Muscle layer of duodenum (tissue), 2 donors: ENCODE results near the gene CGB2.
"Not testable (repeated sequence)": the region's sequence is repeated elsewhere in the genome, so short reads cannot be mapped to it uniquely, and the experiment has no call there.

Source experiments
- H3K27ac ChIP-seq: one replicate; pipeline ENCODE4 v1.7.0; 2013; ENCODE audit warnings: mild to moderate bottlenecking, low read length
- H3K27me3 ChIP-seq: one replicate; pipeline ENCODE4 v1.7.0; 2013; ENCODE audit warnings: low read depth, mild to moderate bottlenecking, control low read depth, low read length
- H3K36me3 ChIP-seq, 2 donors: one replicate each; pipeline ENCODE4 v1.7.0; 2013; ENCODE audit warnings: low read length in 2 of 2, control low read depth in 1 of 2, mild to moderate bottlenecking in 1 of 2; ENCODE audit not compliant: insufficient read depth in 2 of 2, control insufficient read depth in 1 of 2
- H3K4me1 ChIP-seq, 2 donors: one replicate each; pipeline ENCODE4 v1.7.0; 2013; ENCODE audit warnings: low read length in 2 of 2, mild to moderate bottlenecking in 2 of 2, control low read depth in 1 of 2, moderate library complexity in 1 of 2; ENCODE audit not compliant: insufficient read depth in 2 of 2, control insufficient read depth in 1 of 2
- H3K4me3 ChIP-seq, 2 donors: one replicate each; pipeline ENCODE4 v1.7.0; 2013; ENCODE audit warnings: low read length in 2 of 2, low read depth in 1 of 2, mild to moderate bottlenecking in 1 of 2
- H3K9me3 ChIP-seq, 2 donors: one replicate each; pipeline ENCODE4 v1.7.0; 2013; ENCODE audit warnings: low read length in 2 of 2, control low read depth in 1 of 2, mild to moderate bottlenecking in 1 of 2; ENCODE audit not compliant: control insufficient read depth in 1 of 2
- donor health status: healthy.

The CGB2 gene

DNA sequence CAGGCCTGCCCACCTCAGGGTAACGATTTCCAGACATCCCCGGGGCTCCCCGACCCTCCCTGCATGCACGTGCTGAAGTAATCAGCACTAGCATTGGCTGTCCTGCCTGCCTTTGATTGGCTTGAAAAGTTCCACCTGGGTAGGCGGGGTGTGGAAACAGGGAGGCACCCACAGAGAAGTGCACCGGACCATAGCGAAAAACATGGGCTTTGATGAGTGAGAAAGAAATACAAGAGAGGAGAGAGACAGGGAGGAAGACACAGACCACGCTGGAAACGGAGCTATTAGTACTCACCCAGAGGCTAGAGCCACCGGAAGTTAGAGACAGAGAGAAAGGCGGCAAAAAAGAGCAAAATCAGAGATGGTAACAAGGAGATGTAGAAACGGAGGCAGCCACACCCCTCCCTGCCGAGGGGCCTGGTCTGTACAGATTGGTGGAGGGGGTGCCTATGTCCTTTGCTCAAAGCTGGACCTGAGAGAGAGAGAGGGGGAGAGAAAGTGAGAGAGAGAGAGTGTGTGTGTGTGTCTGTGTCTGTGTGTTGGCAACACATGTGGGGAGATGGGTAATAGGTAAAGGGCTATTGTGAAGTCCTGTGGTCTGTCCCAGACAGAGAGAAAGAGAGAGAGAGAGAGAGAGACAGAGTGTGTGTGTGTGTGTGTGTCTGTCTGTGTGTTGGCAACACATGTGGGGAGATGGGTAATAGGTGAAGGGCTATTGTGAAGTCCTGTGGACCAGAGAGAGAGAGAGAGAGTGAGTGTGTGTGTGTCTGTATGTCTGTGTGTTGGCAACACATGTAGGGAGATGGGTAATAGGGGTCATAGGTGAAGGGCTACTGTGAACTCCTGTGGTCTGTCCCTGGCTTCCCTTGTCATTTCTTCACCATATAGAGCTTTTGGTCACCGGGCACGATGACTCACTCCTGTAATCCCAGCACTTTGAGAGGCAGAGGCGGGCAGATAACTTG lies 10.5 kb upstream of the CGB2 start:
- Histone ChIP-seq H3K36me3 (peaks cover 0 to 2% of the 10 kb centered on the region in 2 donors), H3K27ac (no peak overlapping the region), H3K9me3 (no peaks in the 10 kb centered on the region), H3K4me3 (no peak overlapping the region), H3K27me3 (peaks cover 8% of the 10 kb centered on the region), H3K4me1 (peaks cover 0 to 22% of the 10 kb centered on the region in 2 donors)

DNA sequence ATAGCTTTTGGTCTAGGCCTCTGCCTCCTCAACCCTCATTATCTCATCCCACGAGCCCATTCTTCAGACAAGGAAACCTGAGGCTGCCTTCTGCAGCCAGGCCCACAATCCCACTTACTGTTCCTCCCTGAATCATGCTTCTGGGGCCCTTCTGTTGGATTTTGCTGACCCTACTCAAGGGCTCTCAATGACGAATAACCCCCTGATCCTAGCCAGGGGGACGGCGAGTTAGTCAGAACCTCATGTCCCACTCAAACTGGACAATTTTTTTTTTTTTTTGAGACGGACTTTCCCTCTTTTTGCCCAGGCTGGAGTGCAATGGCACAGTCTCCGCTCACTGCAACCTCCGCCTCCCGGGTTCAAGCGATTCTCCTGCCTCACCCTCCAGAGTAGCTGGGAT lies 9.6 kb upstream of the CGB2 start:
- peaks cover 0 to 22% of the 10 kb centered on the region in 2 donors for H3K4me1 ChIP-seq
- no peak overlapping the region for H3K27ac ChIP-seq
- H3K27me3 ChIP-seq, result peaks cover 8% of the 10 kb centered on the region
- no peak overlapping the region for H3K4me3 ChIP-seq
- no peaks in the 10 kb centered on the region for H3K36me3 ChIP-seq
- H3K9me3 ChIP-seq, result no peaks in the 10 kb centered on the region

DNA sequence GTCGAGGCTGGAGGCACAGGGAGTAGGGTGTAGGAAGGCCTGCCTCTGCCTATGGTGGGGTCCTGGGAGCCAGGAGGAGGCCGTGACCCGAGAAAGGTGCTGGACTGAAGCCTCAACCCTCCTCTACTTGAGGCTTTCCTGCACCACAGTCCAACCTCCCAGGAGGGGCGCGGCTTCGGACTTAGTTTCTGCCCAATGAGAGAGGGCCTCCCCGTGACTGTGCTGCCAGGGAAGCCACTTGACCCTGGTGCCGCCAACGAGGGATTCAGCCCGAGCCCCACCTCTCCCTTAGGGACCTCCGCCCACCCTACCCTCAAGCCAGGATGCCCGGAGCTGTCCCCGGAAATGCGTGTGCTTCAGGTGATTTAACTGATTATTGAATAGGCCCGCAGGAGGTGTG lies 7.5 kb upstream of the CGB2 start, which contains the start of gene CGB3:
CGB3 (minus strand) TSS at position 101 of the 400 bp plus-strand sequence. CDS start 362 bp downstream, outside the sequence.
- H3K4me1 ChIP-seq, H3K36me3 ChIP-seq, H3K9me3 ChIP-seq, H3K4me3 ChIP-seq, H3K27me3 ChIP-seq, H3K27ac ChIP-seq: not testable (repeated sequence)

DNA sequence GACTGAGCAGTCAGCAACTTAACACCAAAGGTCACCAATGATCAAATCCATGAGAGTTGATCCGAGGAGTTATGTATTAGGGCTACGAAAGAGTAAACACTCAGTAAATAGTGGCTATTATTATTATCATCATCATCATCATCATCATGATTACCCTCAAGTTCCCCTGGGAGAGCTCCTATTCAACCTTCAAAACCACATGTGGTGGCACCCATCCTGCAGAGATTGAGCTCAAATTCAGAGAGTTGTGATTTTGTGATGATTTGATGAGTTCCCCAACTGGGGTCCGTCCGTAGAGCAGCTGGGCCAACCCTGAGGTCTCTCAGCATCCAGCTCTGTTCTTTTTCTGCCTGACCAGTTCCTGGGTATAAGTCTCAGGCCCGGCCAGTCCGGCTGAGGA lies 6.6 kb upstream of the CGB2 start:
- not testable (repeated sequence) for H3K27ac ChIP-seq, H3K9me3 ChIP-seq, H3K4me1 ChIP-seq, H3K4me3 ChIP-seq, H3K36me3 ChIP-seq, H3K27me3 ChIP-seq

DNA sequence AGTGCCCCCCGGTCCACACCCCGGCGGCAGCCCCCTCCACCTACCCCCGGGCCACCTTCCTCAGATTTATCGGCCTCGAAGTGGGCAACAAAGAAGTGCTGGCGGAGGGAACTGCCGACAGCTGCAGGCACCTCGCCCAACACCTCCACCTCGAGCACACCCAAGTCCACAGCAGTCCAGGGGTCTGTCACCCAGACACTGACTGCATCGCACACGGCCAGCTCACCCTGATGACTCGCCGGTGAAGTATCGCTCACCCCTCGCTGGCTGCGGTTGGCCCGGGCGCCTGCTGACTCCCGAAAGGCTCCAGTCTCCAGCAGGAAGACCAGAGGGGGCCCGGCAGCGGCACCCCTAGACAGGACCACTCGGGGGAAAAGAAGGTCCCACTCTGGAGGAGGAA lies 6.1 kb upstream of the CGB2 start:
- H3K36me3 ChIP-seq, H3K27ac ChIP-seq, H3K4me1 ChIP-seq, H3K4me3 ChIP-seq, H3K27me3 ChIP-seq, H3K9me3 ChIP-seq: not testable (repeated sequence)

DNA sequence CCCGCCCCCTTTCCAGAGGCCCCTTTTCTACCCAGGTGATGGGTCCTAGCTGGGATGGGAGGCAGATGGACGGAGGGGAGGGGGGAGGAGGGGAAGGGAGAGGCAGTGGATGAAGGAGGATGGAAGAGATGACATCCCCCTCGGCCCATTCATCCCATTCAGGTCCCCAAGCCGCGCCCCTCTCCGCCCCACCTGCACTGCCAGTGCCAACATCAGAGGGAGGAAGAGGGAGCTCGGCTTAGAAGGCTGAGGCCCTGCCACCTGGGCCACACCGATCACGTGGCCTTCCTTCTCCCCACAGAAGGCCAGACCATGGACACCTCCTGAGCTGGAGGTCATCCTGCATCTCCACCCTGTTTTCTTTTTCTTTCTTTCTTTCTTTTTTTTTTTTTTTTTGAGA lies 3.0 kb upstream of the CGB2 start:
- not testable (repeated sequence) for H3K9me3 ChIP-seq, H3K27ac ChIP-seq, H3K36me3 ChIP-seq, H3K4me1 ChIP-seq, H3K27me3 ChIP-seq, H3K4me3 ChIP-seq

DNA sequence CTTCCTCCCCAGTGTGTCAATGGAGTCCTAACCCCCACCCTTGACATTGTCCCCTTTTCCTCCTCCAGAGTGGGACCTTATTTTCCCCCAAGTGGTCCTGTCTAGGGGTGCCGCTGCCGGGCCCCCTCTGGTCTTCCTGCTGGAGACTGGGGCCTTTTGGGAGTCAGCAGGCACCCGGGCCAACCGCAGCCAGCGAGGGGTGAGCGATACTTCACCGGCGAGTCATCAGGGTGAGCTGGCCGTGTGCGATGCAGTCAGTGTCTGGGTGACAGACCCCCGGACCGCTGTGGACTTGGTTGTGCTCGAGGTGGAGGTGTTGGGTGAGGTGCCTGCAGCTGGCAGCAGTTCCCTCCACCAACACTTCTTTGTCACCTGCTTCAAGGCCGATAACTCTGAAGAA lies 1.9 kb upstream of the CGB2 start:
- H3K4me3 ChIP-seq, H3K36me3 ChIP-seq, H3K4me1 ChIP-seq, H3K27ac ChIP-seq, H3K9me3 ChIP-seq, H3K27me3 ChIP-seq: not testable (repeated sequence)

DNA sequence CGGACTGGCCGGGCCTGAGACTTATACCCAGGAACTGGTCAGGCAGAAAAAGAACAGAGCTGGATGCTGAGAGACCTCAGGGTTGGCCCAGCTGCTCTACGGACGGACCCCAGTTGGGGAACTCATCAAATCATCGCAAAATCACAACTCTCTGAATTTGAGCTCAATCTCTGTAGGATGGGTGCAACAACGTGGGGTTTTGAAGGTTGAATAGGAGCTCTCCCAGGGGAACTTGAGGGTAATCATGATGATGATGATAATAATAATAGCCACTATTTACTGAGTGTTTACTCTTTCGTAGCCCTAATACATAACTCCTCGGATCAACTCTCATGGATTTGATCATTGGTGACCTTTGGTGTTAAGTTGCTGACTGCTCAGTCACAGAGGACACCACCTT lies 1.4 kb upstream of the CGB2 start:
- not testable (repeated sequence) for H3K4me3 ChIP-seq, H3K9me3 ChIP-seq, H3K36me3 ChIP-seq, H3K4me1 ChIP-seq, H3K27me3 ChIP-seq, H3K27ac ChIP-seq

DNA sequence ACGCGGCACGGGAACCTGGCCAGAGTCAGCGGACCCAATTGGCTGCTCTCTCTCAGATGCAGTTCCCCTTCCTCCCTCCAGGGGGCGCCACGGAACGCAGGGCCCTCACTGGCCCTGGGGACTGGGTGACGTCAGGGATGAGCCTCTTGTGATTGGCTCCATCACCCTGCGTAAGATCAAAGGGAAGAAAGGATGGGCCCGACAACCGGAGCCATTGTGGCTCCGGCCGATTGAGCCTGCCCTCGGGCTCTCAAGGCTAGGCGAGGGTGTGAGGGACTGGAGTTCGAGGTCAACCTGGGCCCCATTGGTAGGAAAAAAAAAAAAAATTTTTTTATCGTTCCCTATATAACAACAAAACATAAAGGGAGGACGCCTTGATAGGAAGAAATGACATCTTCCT lies 5.1 kb downstream of the CGB2 start, which contains the start of gene CGB1:
CGB1 (minus strand) TSS at position 81 of the 400 bp plus-strand sequence. CDS start 184 bp downstream, outside the sequence.
- not testable (repeated sequence) for H3K27me3 ChIP-seq, H3K27ac ChIP-seq, H3K4me3 ChIP-seq, H3K9me3 ChIP-seq, H3K4me1 ChIP-seq, H3K36me3 ChIP-seq

DNA sequence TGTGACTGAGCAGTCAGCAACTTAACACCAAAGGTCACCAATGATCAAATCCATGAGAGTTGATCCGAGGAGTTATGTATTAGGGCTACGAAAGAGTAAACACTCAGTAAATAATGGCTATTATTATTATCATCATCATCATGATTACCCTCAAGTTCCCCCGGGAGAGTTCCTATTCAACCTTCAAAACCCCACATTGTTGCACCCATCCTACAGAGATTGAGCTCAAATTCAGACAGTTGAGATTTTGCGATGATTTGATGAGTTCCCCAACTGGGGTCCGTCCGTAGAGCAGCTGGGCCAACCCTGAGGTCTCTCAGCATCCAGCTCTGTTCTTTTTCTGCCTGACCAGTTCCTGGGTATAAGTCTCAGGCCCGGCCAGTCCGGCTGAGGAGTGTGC lies 6.4 kb downstream of the CGB2 start:
- H3K4me1 ChIP-seq, H3K27me3 ChIP-seq, H3K27ac ChIP-seq, H3K4me3 ChIP-seq, H3K36me3 ChIP-seq, H3K9me3 ChIP-seq: not testable (repeated sequence)

DNA sequence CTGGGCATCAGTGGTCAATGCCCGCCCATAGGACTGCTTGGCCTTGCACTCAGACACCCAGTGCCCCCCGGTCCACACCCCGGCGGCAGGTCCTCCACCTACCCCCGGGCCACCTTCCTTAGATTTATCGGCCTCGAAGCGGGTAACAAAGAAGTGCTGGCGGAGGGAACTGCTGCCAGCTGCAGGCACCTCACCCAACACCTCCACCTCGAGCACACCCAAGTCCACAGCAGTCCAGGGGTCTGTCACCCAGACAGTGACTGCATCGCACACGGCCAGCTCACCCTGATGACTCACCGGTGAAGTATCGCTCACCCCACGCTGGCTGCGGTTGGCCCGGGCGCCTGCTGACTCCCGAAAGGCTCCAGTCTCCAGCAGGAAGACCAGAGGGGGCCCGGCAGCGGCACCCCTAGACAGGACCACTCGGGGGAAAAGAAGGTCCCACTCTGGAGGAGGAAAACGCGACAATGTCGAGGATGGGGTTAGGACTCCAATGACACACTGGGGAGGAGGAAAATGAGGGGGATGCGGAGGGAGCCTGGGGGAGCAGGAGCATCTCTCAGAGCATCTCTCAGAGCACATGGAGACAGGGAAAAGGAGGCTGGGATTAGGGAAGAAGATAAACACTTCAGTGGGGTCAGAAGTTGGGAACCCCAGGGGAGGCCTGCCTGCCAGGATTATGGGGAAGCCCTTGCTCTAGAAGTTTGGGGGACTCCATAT lies 7.0 kb downstream of the CGB2 start:
- not testable (repeated sequence) for H3K27me3 ChIP-seq, H3K9me3 ChIP-seq, H3K4me3 ChIP-seq, H3K27ac ChIP-seq, H3K36me3 ChIP-seq, H3K4me1 ChIP-seq
